Breast epithelium (tissue), 4 donors: ENCODE data around the gene SMG7. TPM values are rescaled to one million over a fixed set of nuclear protein-coding genes. Genes with fewer than 3 reads are reported as not detected.

Source experiments
- DNase-seq, 2 donors: peaks; one replicate each; pipeline ENCODE4 v3.0.0-alpha.2; 2019; ENCODE audit warnings: low spot score in 2 of 2
- H3K27ac ChIP-seq, 2 donors: fragments of 200-600 bp; sonication (generic) in 1 of 2; one replicate each; pipeline ENCODE4 v1.5.1; 2016 to 2019; ENCODE audit warnings: mild to moderate bottlenecking in 1 of 2
- H3K27me3 ChIP-seq, 2 donors: fragments of 200-600 bp; sonication (generic) in 1 of 2; one replicate each; pipeline versions ENCODE4 v1.5.1 to v1.6.0; 2017 to 2019; ENCODE audit warnings: control low read depth in 1 of 2, mild to moderate bottlenecking in 1 of 2
- H3K36me3 ChIP-seq: fragments of 200-600 bp; one replicate; pipeline ENCODE4 v1.5.1; 2019
- H3K4me1 ChIP-seq, 2 donors: fragments of 200-600 bp; sonication (generic); one replicate each; pipeline ENCODE4 v1.5.1; 2016 to 2019; ENCODE audit warnings: control low read depth in 1 of 2
- H3K4me3 ChIP-seq, 3 donors: fragments of 200-600 bp; sonication (generic); 1 replicate in 2 of 3; 2 replicates in 1 of 3; pipeline ENCODE4 v1.5.1; 2016 to 2019; ENCODE audit warnings: mild to moderate bottlenecking in 3 of 3, moderate library complexity in 2 of 3
- H3K9me3 ChIP-seq, 2 donors: fragments of 200-600 bp; sonication (generic) in 1 of 2; one replicate each; pipeline ENCODE4 v1.5.1; 2016 to 2019; ENCODE audit warnings: control low read depth in 1 of 2
- CTCF ChIP-seq, 3 donors: fragments of 450-650 bp; IDR thresholded peaks; one replicate each; pipeline ENCODE4 v1.5.1; 2016 to 2017; ENCODE audit warnings: antibody characterized with exemption in 3 of 3, mild to moderate bottlenecking in 3 of 3, moderate library complexity in 3 of 3
- POLR2A ChIP-seq: fragments of 450-650 bp; IDR thresholded peaks from one replicate; pipeline ENCODE4 v1.6.1; 2016; ENCODE audit warnings: antibody characterized with exemption, mild to moderate bottlenecking, moderate library complexity
- POLR2AphosphoS5 ChIP-seq, 3 donors: sonication (generic); formaldehyde crosslinking; IDR thresholded peaks; one replicate each; pipeline ENCODE4 v1.6.1; 2017; ENCODE audit warnings: antibody characterized with exemption in 3 of 3
- intact Hi-C: fragments of 100-400 bp; cut with DNase I; formaldehyde crosslinking; loops from one replicate; pipeline ENCODE4 v1.15.1; 2023; ENCODE audit warnings: low total_unique reads
- total RNA-seq, 3 donors: library from RNA; depleted of rRNA; stranded (reverse); fragments of >200 nt; gene quantifications; one replicate each; pipeline ENCODE4 v1.1.0, GENCODE V29; 2016

SMG7 gene
- total RNA-seq, 3 donors from 2014 or later, result 34.6 to 46.5 (median 43.3) TPM

- Histone ChIP-seq H3K27ac (no peak overlapping the region), H3K36me3 (no peaks in the 10 kb centered on the region), H3K4me1 (no peaks in the 10 kb centered on the region), H3K27me3 (no peaks in the 10 kb centered on the region), H3K9me3 (no peaks in the 10 kb centered on the region), H3K4me3 (no peak overlapping the region)
- DNase-seq, result no peak
- no peak for TF ChIP-seq POLR2A
- intact Hi-C loops, result no loop called here
These were observed 93.7 kb downstream of the SMG7 start for GRCh38 chr1:183566026-183566425.

GRCh38 chr1:183567584-183567983 is 95.3 kb downstream of the SMG7 start:
- TF ChIP-seq CTCF (IDR thresholded peaks at IDR 0.05) (no peak), POLR2A (no peak), POLR2AphosphoS5 (IDR thresholded peaks at IDR 0.05) (peak in 1 of 3 donors; percentile 11)
- Histone ChIP-seq H3K27me3 (no peaks in the 10 kb centered on the region), H3K4me3 (no peak overlapping the region), H3K27ac (no peak overlapping the region), H3K36me3 (no peaks in the 10 kb centered on the region), H3K9me3 (no peaks in the 10 kb centered on the region), H3K4me1 (no peaks in the 10 kb centered on the region)
- intact Hi-C loops, result no loop called here
- peak in 1 of 2 donors; percentile 35 for DNase-seq

DNA sequence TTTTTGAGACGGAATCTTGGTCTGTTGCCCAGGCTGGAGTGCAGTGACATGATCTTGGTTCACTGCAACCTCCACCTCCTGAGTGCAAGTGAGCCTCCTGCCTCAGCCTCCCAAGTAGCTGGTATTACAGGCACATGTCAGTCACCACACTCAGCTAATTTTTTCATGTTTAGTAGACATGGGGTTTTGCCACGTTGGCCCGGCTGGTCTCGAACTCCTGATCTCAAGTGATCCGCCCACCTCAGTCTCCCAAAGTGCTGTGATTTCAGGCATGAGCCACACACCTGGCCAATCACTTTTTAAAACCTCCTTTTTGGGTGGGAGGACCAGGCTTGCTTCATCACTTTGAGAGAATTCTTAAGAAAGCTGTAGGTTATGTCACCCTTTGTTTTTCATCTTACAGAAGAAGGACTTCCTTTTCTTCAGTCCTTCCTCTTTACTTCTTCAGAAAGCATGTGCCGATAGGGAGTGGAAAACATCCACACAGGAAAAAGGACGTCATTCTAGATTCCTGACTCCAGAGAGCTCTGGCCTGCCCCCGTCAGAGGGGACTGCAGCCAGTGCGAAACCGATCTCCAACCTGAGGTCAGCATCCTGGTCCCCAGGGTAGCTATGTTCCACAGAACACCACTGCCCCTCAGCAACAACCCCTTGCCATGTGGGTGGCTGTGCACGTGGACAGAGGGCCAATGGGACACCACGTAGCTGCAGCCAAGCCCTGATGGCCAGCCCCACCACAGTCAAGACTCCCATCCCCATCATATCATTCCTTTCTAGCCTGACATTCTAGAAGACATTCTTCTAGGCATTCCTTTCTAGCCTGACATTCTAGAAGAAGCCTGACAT is 96.1 kb downstream of the SMG7 start:
- no peak overlapping the region for H3K4me3 ChIP-seq
- no peak overlapping the region for H3K27ac ChIP-seq
- TF ChIP-seq POLR2A (no peak), POLR2AphosphoS5 (IDR thresholded peaks at IDR 0.05) (no peak), CTCF (IDR thresholded peaks at IDR 0.05) (no peak)
- no peaks in the 10 kb centered on the region for H3K27me3 ChIP-seq
- no peaks in the 10 kb centered on the region for H3K36me3 ChIP-seq
- no peaks in the 10 kb centered on the region for H3K4me1 ChIP-seq
- no peaks in the 10 kb centered on the region for H3K9me3 ChIP-seq
- intact Hi-C loops, result no loop called here
- no peak for DNase-seq

DNA sequence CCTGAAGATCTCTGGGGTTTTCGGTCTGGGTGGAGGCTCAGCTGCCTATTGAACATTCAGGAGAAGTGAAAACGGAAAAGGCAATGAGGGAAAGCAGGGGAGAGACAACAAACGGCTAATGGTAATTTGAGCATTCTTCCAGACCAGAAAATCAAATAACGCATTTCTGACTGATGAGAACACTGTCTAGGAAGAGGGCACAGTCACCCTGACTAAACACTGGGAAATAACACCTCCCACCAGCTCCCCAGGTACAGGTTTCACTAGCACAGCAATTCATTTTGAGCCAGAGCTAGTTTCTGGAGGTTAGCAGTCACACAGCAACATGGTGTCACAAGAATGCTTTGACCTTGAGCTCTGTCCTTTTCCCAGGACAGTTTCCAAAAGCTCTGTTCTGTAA is 96.8 kb downstream of the SMG7 start:
- TF ChIP-seq POLR2A (no peak), POLR2AphosphoS5 (IDR thresholded peaks at IDR 0.05) (no peak), CTCF (IDR thresholded peaks at IDR 0.05) (no peak)
- H3K27me3 ChIP-seq, result no peaks in the 10 kb centered on the region
- no peak overlapping the region for H3K4me3 ChIP-seq
- no peak for DNase-seq
- H3K27ac ChIP-seq, result no peak overlapping the region
- H3K36me3 ChIP-seq, result no peaks in the 10 kb centered on the region
- no peaks in the 10 kb centered on the region for H3K4me1 ChIP-seq
- intact Hi-C loops, result no loop called here
- no peaks in the 10 kb centered on the region for H3K9me3 ChIP-seq

GRCh38 chr1:183569801-183570200 is 97.5 kb downstream of the SMG7 start:
- H3K27ac ChIP-seq, result no peak overlapping the region
- TF ChIP-seq POLR2AphosphoS5 (IDR thresholded peaks at IDR 0.05), result no peak
- no peak for TF ChIP-seq POLR2A
- TF ChIP-seq CTCF (IDR thresholded peaks at IDR 0.05), result no peak
- H3K36me3 ChIP-seq, result no peaks in the 10 kb centered on the region
- intact Hi-C loops, result no loop called here
- H3K9me3 ChIP-seq, result no peaks in the 10 kb centered on the region
- no peak overlapping the region for H3K4me3 ChIP-seq
- no peak for DNase-seq
- H3K27me3 ChIP-seq, result no peaks in the 10 kb centered on the region
- H3K4me1 ChIP-seq, result no peaks in the 10 kb centered on the region
